HepG2 (cell line): ENCODE results near the gene AAGAB. TPM values are rescaled to one million over a fixed set of nuclear protein-coding genes. Genes with fewer than 3 reads are reported as not detected.

Experiments used
- ATAC-seq: fragments of 200-7000 bp; cut with Tn5 transposase; 3 replicates; pipeline ENCODE4 v1.9.1; 2020; ENCODE audit warnings: mild to moderate bottlenecking, moderate library complexity
- BruUV-seq: library from RNA; stranded (reverse); fragments of 400-500 nt; replicated peaks from 2 replicates; lab custom pipeline; 2021; lab: Mats Ljungman, UMichigan
- CTCF ChIA-PET: fragments of 300-600 bp; formaldehyde crosslinking; extraction: SDS; loops from one replicate; lab custom pipeline; 2021; ENCODE audit warnings: low total read pairs, inconsistent platforms, low intra/inter-chr PET ratio; lab: Yijun Ruan, JAX
- POLR2A ChIA-PET: fragments of 350-600 bp; sonication (Branson Sonifier 250); formaldehyde crosslinking; loops from one replicate; lab custom pipeline; 2020; ENCODE audit warnings: antibody characterized with exemption, inconsistent platforms; lab: Yijun Ruan, JAX
- DNase-seq: peaks from one replicate; pipeline ENCODE4 v3.0.0-alpha.2; 2015; ENCODE audit warnings: low spot score
- FAIRE-seq: peaks from 3 replicates; lab custom pipeline; 2011; peaks lifted over from hg19 to GRCh38; lab: Jason Lieb, UNC
- H2AFZ ChIP-seq: one replicate; pipeline ENCODE4 v1.6.1; 2011; ENCODE audit warnings: low read length, inconsistent platforms
- H3K27ac ChIP-seq: fragments of 300-600 bp; 3 replicates; pipeline ENCODE4 v1.8.0; 2011; ENCODE audit warnings: mixed run types, mild to moderate bottlenecking, mixed read lengths, low read length, inconsistent platforms; ENCODE audit not compliant: insufficient read depth; ENCODE audit errors: extremely low read length
- H3K27me3 ChIP-seq, 2 experiments: fragments of 200-600 bp in 1 of 2; 2 replicates in 1 of 2; 3 replicates in 1 of 2; pipeline versions ENCODE4 v1.6.0 to v1.8.0; 2011; ENCODE audit warnings: low read length in 2 of 2, mild to moderate bottlenecking in 2 of 2, moderate library complexity in 2 of 2, inconsistent platforms in 1 of 2; ENCODE audit not compliant: insufficient read depth in 2 of 2, control insufficient read depth in 1 of 2
- H3K36me3 ChIP-seq, 2 experiments: fragments of 200-600 bp in 1 of 2; replicated peaks in 1 of 2; 2 replicates in 1 of 2; 3 replicates in 1 of 2; pipeline versions ENCODE4 v1.5.1 to v1.8.0; 2011; ENCODE audit warnings: low read length in 2 of 2, inconsistent platforms in 1 of 2; ENCODE audit not compliant: insufficient read depth in 2 of 2, control insufficient read depth in 1 of 2
- H3K4me1 ChIP-seq: 2 replicates; pipeline ENCODE4 v1.5.1; 2012; ENCODE audit warnings: low read length, inconsistent platforms; ENCODE audit not compliant: insufficient read depth
- H3K4me2 ChIP-seq: 2 replicates; pipeline ENCODE4 v1.6.0; 2011; ENCODE audit warnings: low read depth, low read length, inconsistent platforms
- H3K4me3 ChIP-seq, 3 experiments: fragments of 200-600 bp in 1 of 3; sonication (generic), shearing (Covaris generic) in 1 of 3; replicated peaks in 1 of 3; 2 replicates each; pipeline ENCODE4 v1.5.1; 2011 to 2016; ENCODE audit warnings: low read length in 3 of 3, inconsistent platforms in 2 of 3, low read depth in 2 of 3, mild to moderate bottlenecking in 2 of 3, control low read depth in 1 of 3, mixed read lengths in 1 of 3; ENCODE audit not compliant: insufficient read depth in 1 of 3
- H3K79me2 ChIP-seq: one replicate; pipeline ENCODE4 v1.6.1; 2011; ENCODE audit warnings: low read length, inconsistent platforms; ENCODE audit not compliant: insufficient read depth
- H3K9ac ChIP-seq: 2 replicates; pipeline ENCODE4 v1.6.0; 2011; ENCODE audit warnings: mild to moderate bottlenecking, low read depth, low read length, inconsistent platforms; ENCODE audit not compliant: insufficient read depth
- H3K9me3 ChIP-seq: 2 replicates; pipeline ENCODE4 v1.5.1; 2012; ENCODE audit warnings: mild to moderate bottlenecking, low read length
- H4K20me1 ChIP-seq: 2 replicates; pipeline ENCODE4 v1.6.0; 2011; ENCODE audit warnings: inconsistent platforms, mild to moderate bottlenecking, low read length, moderate library complexity; ENCODE audit not compliant: insufficient read depth
- JUN ChIP-seq: sonication (generic); formaldehyde crosslinking; IDR thresholded peaks from 2 replicates; pipeline ENCODE4 v1.4.0; 2020; ENCODE audit warnings: mild to moderate bottlenecking, missing genetic modification reagents
- NKX3-1 ChIP-seq: sonication (generic); formaldehyde crosslinking; IDR thresholded peaks from 2 replicates; pipeline ENCODE4 v1.5.0; 2020; ENCODE audit warnings: missing genetic modification reagents
- ZMAT3 ChIP-seq: sonication (generic); formaldehyde crosslinking; conservative IDR thresholded peaks from 2 replicates; pipeline ENCODE4 v1.7.0; 2021; ENCODE audit warnings: missing genetic modification reagents
- ZNF160 ChIP-seq: sonication (generic); formaldehyde crosslinking; IDR thresholded peaks from 2 replicates; pipeline ENCODE4 v1.8.0; 2022; ENCODE audit warnings: mild to moderate bottlenecking, inconsistent platforms, missing genetic modification reagents
- ZNF280D ChIP-seq: sonication (generic); formaldehyde crosslinking; IDR thresholded peaks from 2 replicates; pipeline ENCODE4 v1.5.1; 2020; ENCODE audit warnings: mild to moderate bottlenecking, missing genetic modification reagents
- ZNF44 ChIP-seq: sonication (generic); formaldehyde crosslinking; IDR thresholded peaks from 2 replicates; pipeline ENCODE4 v1.5.1; 2020; ENCODE audit warnings: mild to moderate bottlenecking, missing genetic modification reagents
- WGBS: methylation state at CpG from one replicate; pipeline ENCODE4 v1.1.6; 2017; ENCODE audit warnings: low lambda C conversion rate; 5-methylcytosine and 5-hydroxymethylcytosine counted together
- in situ Hi-C: cut with HindIII; loops from 2 replicates; pipeline ENCODE4 v1.10.0; 2017; ENCODE audit warnings: low pct_unique_long_range_greater_than_20kb; ENCODE audit not compliant: extremely low pct_ligation_motif_present
- intact Hi-C: fragments of 100-400 bp; cut with micrococcal nuclease; formaldehyde crosslinking; loops from one replicate; pipeline ENCODE4 v1.10.0; 2022; ENCODE audit not compliant: unreplicated experiment
- polyA plus RNA-seq, 8 experiments: library from polyadenylated mRNA; depleted of rRNA in 3 of 8; stranded (reverse) in 7 of 8; unstranded in 1 of 8; fragments of >200 nt; fragmentation: Illumina TruSeq in 4 of 8; extraction: Trizol in 4 of 8; gene quantifications; 2 replicates each; pipeline versions ENCODE4 v1.2.1 to v1.2.3, GENCODE V29; 2011 to 2016; ENCODE audit warnings: low read depth in 4 of 8, missing spikeins in 1 of 8, mixed read lengths in 1 of 8; ENCODE audit not compliant: insufficient read depth in 1 of 8
- total RNA-seq, 5 experiments: library from RNA; depleted of rRNA; stranded (reverse); fragments of >200 nt; fragmentation: Illumina TruSeq; extraction: Trizol; gene quantifications; 2 replicates each; pipeline ENCODE4 v1.2.3, GENCODE V29; 2016; ENCODE audit warnings: low read depth in 1 of 5

AAGAB gene
- total and polyA plus RNA-seq, 2 of the 13 experiments (the other 11 are each of a cell fraction or from before 2014, with no cell fraction given): 8.0 to 34.9 TPM

- ChIA-PET POLR2A (no interaction called here), CTCF (no interaction called here)
- DNase-seq: no peak
- Histone ChIP-seq H3K27me3 (no peaks in the 10 kb centered on the region), H3K9ac (no peak overlapping the region), H3K4me3 (no peak overlapping the region), H3K79me2 (no peaks in the 10 kb centered on the region), H2AFZ (no peak overlapping the region), H3K27ac (no peak overlapping the region), H3K9me3 (no peaks in the 10 kb centered on the region), H3K4me2 (no peak overlapping the region), H3K4me1 (peaks cover 7% of the 10 kb centered on the region), H4K20me1 (no peaks in the 10 kb centered on the region), H3K36me3 (no peaks in the 10 kb centered on the region)
- no peak for ATAC-seq
- TF ChIP-seq NKX3-1 (CRISPR knock-in tag): no peak
- no peak for TF ChIP-seq ZMAT3
- no peak for TF ChIP-seq JUN (CRISPR knock-in tag)
- TF ChIP-seq ZNF44 (CRISPR knock-in tag): no peak
- in situ Hi-C loops: no loop called here
- intact Hi-C loops: no loop called here
- BruUV-seq: no TSS peak
- 43% methylated on average over 1 of the region's 1 CpG for WGBS
- no peak for FAIRE-seq
Measured at GRCh38 chr15:67276666-67277065, 22.2 kb upstream of the AAGAB start.

DNA sequence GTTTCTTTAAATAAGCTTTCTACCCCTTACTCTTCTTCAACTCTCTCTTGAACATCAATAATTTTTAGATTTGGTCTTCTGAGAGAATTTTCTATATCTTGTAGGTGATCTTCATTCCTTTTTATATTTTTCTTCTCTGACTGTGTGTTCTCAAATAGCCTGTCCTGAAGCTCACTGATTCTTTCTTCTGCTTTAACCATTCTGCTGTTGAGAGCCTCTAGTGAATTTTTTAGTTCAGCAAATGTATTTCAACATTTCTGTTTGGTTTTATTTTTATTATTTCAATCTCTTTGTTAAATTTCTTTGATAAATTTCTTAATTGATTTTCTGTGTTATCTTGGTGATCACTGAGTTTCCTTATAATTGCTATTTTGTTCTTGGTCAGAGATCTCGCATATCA lies 19.8 kb upstream of the AAGAB start:
- no peaks in the 10 kb centered on the region for H3K4me1 ChIP-seq
- no TSS peak for BruUV-seq
- no peaks in the 10 kb centered on the region for H3K36me3 ChIP-seq
- H3K27ac ChIP-seq: no peak overlapping the region
- H3K9ac ChIP-seq: no peak overlapping the region
- ATAC-seq: no peak
- H3K27me3 ChIP-seq: no peaks in the 10 kb centered on the region
- TF ChIP-seq ZNF160 (CRISPR knock-in tag): peak; percentile 75; the same call in 1 of the 2 replicates
- TF ChIP-seq ZNF280D (CRISPR knock-in tag): no peak
- H3K4me2 ChIP-seq: no peak overlapping the region
- ChIA-PET CTCF (no interaction called here), POLR2A (no interaction called here)
- no peaks in the 10 kb centered on the region for H4K20me1 ChIP-seq
- no peaks in the 10 kb centered on the region for H3K79me2 ChIP-seq
- intact Hi-C loops: no loop called here
- FAIRE-seq: no peak
- DNase-seq: no peak
- WGBS: 47% methylated on average over 1 of the region's 1 CpG
- H3K4me3 ChIP-seq: no peak overlapping the region
- no peak overlapping the region for H2AFZ ChIP-seq
- H3K9me3 ChIP-seq: no peaks in the 10 kb centered on the region
- in situ Hi-C loops: no loop called here
